Measurements from ENCODE around the gene CD96.

DNA sequence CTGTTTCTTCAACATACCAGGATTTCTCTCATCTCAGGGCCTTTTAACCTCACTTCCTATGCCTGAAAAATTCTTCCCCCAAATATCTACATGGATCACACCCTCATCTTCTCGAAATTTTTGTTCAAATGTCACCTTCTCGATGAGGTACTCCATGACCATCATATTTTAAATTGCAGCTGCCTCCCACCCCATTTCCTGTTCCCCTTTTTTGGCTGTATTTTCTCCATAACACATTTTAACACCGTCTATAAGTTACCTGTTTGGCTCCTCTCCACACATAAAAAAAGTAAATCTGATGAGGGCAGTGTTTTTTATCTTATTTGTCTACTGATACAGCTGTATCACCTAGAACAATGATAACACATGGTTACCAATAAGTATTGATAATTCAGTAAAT is 73.9 kb downstream of the CD96 start:
- TF ChIP-seq, protein P1, sequence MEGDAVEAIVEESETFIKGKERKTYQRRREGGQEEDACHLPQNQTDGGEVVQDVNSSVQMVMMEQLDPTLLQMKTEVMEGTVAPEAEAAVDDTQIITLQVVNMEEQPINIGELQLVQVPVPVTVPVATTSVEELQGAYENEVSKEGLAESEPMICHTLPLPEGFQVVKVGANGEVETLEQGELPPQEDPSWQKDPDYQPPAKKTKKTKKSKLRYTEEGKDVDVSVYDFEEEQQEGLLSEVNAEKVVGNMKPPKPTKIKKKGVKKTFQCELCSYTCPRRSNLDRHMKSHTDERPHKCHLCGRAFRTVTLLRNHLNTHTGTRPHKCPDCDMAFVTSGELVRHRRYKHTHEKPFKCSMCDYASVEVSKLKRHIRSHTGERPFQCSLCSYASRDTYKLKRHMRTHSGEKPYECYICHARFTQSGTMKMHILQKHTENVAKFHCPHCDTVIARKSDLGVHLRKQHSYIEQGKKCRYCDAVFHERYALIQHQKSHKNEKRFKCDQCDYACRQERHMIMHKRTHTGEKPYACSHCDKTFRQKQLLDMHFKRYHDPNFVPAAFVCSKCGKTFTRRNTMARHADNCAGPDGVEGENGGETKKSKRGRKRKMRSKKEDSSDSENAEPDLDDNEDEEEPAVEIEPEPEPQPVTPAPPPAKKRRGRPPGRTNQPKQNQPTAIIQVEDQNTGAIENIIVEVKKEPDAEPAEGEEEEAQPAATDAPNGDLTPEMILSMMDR (IDR thresholded peaks at IDR 0.05): no peak
- no peak for TF ChIP-seq POLR2AphosphoS5 (IDR thresholded peaks at IDR 0.05)
- no peak for TF ChIP-seq POLR2A (IDR thresholded peaks at IDR 0.05)

Measured in breast epithelium (tissue), 3 donors.